MM.1S (cell line): Measurements from ENCODE around the gene CTRB1.
"Not testable (repeated sequence)": the region's sequence is repeated elsewhere in the genome, so short reads cannot be mapped to it uniquely, and the experiment has no call there.

Experiments used
- DNase-seq: peaks from one replicate; pipeline ENCODE4 v3.0.0-alpha.2; 2015
- H2AFZ ChIP-seq: fragments of 300-600 bp; sonication (generic); 2 replicates; pipeline ENCODE4 v1.6.0; 2016; ENCODE audit warnings: antibody characterized with exemption, low read length
- H3F3A ChIP-seq: fragments of 300-600 bp; sonication (generic); 2 replicates; pipeline ENCODE4 v1.6.1; 2016; ENCODE audit warnings: mild to moderate bottlenecking, antibody characterized with exemption, low read length, moderate library complexity, mixed read lengths; ENCODE audit not compliant: insufficient read depth
- H3K27ac ChIP-seq: fragments of 300-600 bp; sonication (generic); 2 replicates; pipeline ENCODE4 v1.5.1; 2016; ENCODE audit warnings: mild to moderate bottlenecking, low read length
- H3K27me3 ChIP-seq: fragments of 300-600 bp; sonication (generic); replicated peaks from 2 replicates; pipeline ENCODE4 v1.6.0; 2016; ENCODE audit warnings: low read length; ENCODE audit not compliant: insufficient read depth
- H3K36me3 ChIP-seq: fragments of 300-600 bp; sonication (generic); replicated peaks from 2 replicates; pipeline ENCODE4 v1.6.1; 2016; ENCODE audit warnings: mild to moderate bottlenecking, low read length, mixed read lengths; ENCODE audit not compliant: insufficient read depth
- H3K4me1 ChIP-seq: fragments of 300-600 bp; sonication (generic); 2 replicates; pipeline ENCODE4 v1.6.1; 2016; ENCODE audit warnings: low read length, mixed read lengths
- H3K4me2 ChIP-seq: fragments of 300-600 bp; sonication (generic); 2 replicates; pipeline ENCODE4 v1.6.0; 2016; ENCODE audit warnings: low read depth, low read length
- H3K4me3 ChIP-seq: fragments of 300-600 bp; sonication (generic); 2 replicates; pipeline ENCODE4 v1.5.1; 2016; ENCODE audit warnings: low read length, mixed read lengths
- H3K79me2 ChIP-seq: fragments of 300-600 bp; sonication (generic); 2 replicates; pipeline ENCODE4 v1.6.1; 2016; ENCODE audit warnings: mixed run types, low read length, mixed read lengths
- H3K9ac ChIP-seq: fragments of 300-600 bp; sonication (generic); 2 replicates; pipeline ENCODE4 v1.6.1; 2016; ENCODE audit warnings: low read length, mixed read lengths
- H3K9me2 ChIP-seq: fragments of 300-600 bp; sonication (generic); replicated peaks from 2 replicates; pipeline ENCODE4 v1.6.1; 2016; ENCODE audit warnings: mild to moderate bottlenecking, low read length, mixed read lengths; ENCODE audit not compliant: insufficient read depth
- H3K9me3 ChIP-seq: fragments of 300-600 bp; sonication (generic); replicated peaks from 2 replicates; pipeline ENCODE4 v1.6.1; 2016; ENCODE audit warnings: mild to moderate bottlenecking, low read length, mixed read lengths; ENCODE audit not compliant: insufficient read depth
- H4K20me1 ChIP-seq: fragments of 300-600 bp; sonication (generic); 2 replicates; pipeline ENCODE4 v1.6.1; 2016; ENCODE audit warnings: mild to moderate bottlenecking, low read length, moderate library complexity, mixed read lengths; ENCODE audit not compliant: insufficient read depth
- EZH2 ChIP-seq: fragments of 300-600 bp; sonication (generic); optimal IDR thresholded peaks from 2 replicates; pipeline ENCODE3; 2017; ENCODE audit warnings: low read depth, mild to moderate bottlenecking, antibody characterized with exemption, low read length, mixed read lengths
- EZH2phosphoT487 ChIP-seq: fragments of 300-600 bp; sonication (generic); IDR thresholded peaks from 2 replicates; pipeline ENCODE4 v1.6.1; 2018; ENCODE audit warnings: antibody characterized with exemption, low read length
- TF ChIP-seq, protein P1 (sequence below): fragments of 300-600 bp; sonication (generic); IDR thresholded peaks from 2 replicates; pipeline ENCODE4 v1.5.1; 2016; ENCODE audit warnings: antibody characterized with exemption, low read length, mixed read lengths

CTRB1 gene

DNA sequence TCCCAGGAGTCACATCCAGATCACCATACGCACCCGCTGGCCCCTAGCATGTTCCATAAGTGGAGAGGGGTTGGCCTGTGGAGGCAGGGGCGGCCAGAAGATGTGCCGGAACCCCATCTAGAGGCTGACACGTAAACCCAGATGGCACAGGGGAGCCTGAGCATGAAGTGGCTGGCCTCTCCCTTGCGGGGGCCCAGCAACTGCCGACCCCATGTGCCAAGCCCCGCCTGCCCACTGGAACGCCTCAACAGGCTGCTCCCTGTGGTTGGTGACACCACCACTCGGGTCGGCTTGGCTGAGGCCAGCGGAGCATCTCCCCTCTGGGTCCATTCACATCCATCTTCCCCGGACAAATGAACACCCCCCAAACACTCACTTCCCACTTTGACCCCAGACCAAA lies 23.2 kb downstream of the CTRB1 start:
- TF ChIP-seq, protein P1, sequence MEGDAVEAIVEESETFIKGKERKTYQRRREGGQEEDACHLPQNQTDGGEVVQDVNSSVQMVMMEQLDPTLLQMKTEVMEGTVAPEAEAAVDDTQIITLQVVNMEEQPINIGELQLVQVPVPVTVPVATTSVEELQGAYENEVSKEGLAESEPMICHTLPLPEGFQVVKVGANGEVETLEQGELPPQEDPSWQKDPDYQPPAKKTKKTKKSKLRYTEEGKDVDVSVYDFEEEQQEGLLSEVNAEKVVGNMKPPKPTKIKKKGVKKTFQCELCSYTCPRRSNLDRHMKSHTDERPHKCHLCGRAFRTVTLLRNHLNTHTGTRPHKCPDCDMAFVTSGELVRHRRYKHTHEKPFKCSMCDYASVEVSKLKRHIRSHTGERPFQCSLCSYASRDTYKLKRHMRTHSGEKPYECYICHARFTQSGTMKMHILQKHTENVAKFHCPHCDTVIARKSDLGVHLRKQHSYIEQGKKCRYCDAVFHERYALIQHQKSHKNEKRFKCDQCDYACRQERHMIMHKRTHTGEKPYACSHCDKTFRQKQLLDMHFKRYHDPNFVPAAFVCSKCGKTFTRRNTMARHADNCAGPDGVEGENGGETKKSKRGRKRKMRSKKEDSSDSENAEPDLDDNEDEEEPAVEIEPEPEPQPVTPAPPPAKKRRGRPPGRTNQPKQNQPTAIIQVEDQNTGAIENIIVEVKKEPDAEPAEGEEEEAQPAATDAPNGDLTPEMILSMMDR = no peak
- TF ChIP-seq EZH2 = no peak
- TF ChIP-seq EZH2phosphoT487 = no peak
- Histone ChIP-seq H3K4me2 (no peak overlapping the region), H2AFZ (no peak overlapping the region), H3K27me3 (no peaks in the 10 kb centered on the region), H3K27ac (no peak overlapping the region), H3F3A (no peaks in the 10 kb centered on the region), H3K4me3 (no peak overlapping the region), H4K20me1 (no peaks in the 10 kb centered on the region), H3K79me2 (no peaks in the 10 kb centered on the region), H3K9me3 (no peaks in the 10 kb centered on the region), H3K4me1 (no peaks in the 10 kb centered on the region), H3K9ac (no peak overlapping the region), H3K36me3 (no peaks in the 10 kb centered on the region), H3K9me2 (no peaks in the 10 kb centered on the region)
- DNase-seq = no peak

DNA sequence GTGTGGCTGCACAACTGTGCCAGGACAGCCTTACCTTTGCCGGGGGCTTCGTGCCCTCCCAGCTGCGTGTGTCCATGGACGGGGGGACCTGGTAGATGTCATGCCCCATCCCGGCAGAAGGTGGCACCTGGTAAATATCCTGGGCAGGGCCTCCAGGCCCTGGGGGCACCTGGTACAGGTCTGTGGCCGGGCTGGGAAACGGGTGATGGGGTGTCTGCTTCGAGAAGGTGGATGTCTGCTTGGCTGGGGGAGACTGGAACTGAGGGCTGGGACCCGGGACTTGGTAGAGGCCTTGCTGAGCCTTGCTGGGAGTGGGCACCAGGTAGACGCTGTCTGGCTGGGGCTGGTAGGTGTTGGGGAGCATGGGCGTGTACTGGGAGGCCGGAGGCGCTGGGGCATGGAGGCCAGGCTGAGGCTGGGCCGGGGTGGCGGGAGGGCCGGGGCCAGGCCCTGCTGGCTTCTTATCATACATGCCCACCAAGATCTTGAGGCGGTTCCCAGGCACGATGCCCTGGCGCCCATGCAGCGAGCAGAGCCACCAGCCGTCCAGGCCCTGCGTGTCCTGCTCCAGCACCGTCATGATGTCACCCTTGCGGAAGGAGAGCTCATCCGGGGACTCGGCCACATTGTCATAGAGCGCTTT lies 23.8 kb downstream of the CTRB1 start:
- not testable (repeated sequence) for H2AFZ ChIP-seq, H3K27me3 ChIP-seq, H4K20me1 ChIP-seq, H3K36me3 ChIP-seq, DNase-seq, H3K9me2 ChIP-seq, H3K79me2 ChIP-seq, H3K9me3 ChIP-seq, H3K27ac ChIP-seq, H3K4me1 ChIP-seq, H3K4me3 ChIP-seq, H3K4me2 ChIP-seq, H3K9ac ChIP-seq, H3F3A ChIP-seq

DNA sequence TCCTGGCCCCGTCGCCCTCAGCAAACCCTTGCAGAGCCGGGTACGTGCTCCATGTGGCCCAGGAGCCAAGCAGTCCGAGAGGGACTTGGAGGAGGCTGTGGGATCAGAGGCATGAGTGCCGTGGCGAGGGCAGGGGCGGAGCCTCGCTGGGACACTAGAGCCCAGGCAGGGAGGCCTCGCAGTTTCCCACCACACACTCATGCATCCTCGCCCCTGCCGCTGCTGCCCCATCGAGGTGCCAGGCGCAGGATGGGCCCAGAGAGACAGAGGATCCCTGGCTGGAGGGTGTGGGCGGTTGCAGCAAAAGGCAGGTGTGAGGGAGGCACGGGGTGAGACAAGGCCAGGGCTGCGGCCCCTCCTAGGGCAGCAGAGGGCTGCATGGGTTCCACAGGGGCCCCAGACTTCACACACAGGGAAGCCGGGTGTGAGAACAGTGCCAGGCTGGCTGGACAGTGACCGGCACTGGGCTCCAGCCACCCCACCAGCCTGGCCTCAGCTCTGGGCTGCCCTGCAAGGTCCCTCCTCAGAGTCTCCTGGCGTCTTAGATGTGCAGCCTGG lies 25.0 kb downstream of the CTRB1 start:
- Histone ChIP-seq H3K9me3 (no peaks in the 10 kb centered on the region), H3K4me1 (no peaks in the 10 kb centered on the region), H3F3A (no peaks in the 10 kb centered on the region), H3K36me3 (no peaks in the 10 kb centered on the region), H3K79me2 (no peaks in the 10 kb centered on the region), H3K4me3 (no peak overlapping the region), H3K9ac (no peak overlapping the region), H2AFZ (no peak overlapping the region), H3K27ac (no peak overlapping the region), H4K20me1 (no peaks in the 10 kb centered on the region), H3K27me3 (no peaks in the 10 kb centered on the region), H3K9me2 (no peaks in the 10 kb centered on the region), H3K4me2 (no peak overlapping the region)
- DNase-seq = no peak
- TF ChIP-seq EZH2 = no peak
- TF ChIP-seq EZH2phosphoT487 = no peak
- TF ChIP-seq, protein P1 = no peak

DNA sequence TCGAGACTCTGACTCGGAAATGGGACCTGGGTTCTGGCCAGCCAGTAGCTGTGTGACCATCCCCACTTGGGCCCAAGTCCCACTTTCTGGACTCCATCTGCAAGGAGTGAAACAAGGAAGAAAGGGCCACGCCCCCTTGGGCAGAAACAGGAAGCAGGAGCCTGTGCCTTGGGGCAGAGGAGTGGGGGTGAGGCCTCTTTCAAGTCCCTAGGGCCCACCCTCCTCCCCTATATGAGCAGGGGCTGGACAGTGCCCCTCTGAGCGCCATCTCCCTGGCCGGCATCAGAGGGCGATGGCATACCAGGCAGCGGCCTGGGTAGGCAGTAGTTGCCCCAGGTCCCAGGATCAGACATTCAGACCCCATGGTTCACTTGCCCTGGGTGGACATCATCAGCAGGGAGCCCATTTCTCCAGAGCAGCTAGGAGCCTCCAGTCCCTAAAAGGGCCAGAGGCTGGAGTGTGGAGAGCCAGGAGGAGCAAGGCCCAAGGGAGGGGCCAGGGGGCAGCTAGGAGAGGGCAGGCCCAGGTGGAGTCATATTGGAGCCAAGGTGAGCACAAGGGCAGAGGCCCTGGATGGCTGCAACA lies 25.5 kb downstream of the CTRB1 start:
- DNase-seq = no peak
- Histone ChIP-seq H3K79me2 (no peaks in the 10 kb centered on the region), H3K4me2 (no peak overlapping the region), H3K9me2 (no peaks in the 10 kb centered on the region), H3K27me3 (no peaks in the 10 kb centered on the region), H3K36me3 (no peaks in the 10 kb centered on the region), H4K20me1 (no peaks in the 10 kb centered on the region), H3F3A (no peaks in the 10 kb centered on the region), H3K27ac (no peak overlapping the region), H3K4me3 (no peak overlapping the region), H3K9ac (no peak overlapping the region), H2AFZ (no peak overlapping the region), H3K9me3 (no peaks in the 10 kb centered on the region), H3K4me1 (no peaks in the 10 kb centered on the region)
- TF ChIP-seq EZH2phosphoT487 = no peak
- no peak for TF ChIP-seq EZH2
- TF ChIP-seq, protein P1 = no peak
